ENCODE measurements around the gene SLC25A14.
"Not testable (repeated sequence)": the region's sequence is repeated elsewhere in the genome, so short reads cannot be mapped to it uniquely, and the experiment has no call there.

SLC25A14 gene

DNA sequence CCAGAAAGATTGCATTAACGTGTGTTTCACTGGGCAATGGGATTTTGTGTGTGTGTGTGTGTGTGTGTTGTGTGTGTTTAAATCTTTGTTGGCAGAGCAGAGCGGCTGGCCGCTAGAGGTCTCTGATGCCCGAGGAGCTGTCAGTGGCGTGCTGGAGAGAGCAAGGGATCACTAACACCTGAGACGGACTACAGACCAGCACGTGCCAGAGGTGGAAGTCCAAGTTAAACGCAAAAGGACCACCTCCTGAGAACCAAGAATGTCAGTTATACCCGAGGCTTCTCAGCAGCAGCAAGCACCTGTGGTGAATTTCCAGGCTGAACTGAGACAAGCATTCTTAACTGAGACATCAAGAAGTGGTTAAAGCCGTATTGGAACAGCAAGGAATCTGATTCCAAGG is 9.0 kb upstream of the SLC25A14 start:
- ATAC-seq (replicated peaks; ENCODE audit: extremely low read depth, poor library complexity, severe bottlenecking) = no peak
- peaks cover 41% of the 10 kb centered on the region for H3K27me3 Mint-ChIP-seq
- H3K4me1 Mint-ChIP-seq = no peaks in the 10 kb centered on the region
- H3K9me3 Mint-ChIP-seq = no peaks in the 10 kb centered on the region
- no peak for DNase-seq (ENCODE audit: low spot score in 2 of 2)
- H3K27ac Mint-ChIP-seq (ENCODE audit: low read depth) = no peak overlapping the region
- H3K36me3 Mint-ChIP-seq (ENCODE audit: insufficient read depth) = no peaks in the 10 kb centered on the region
- H3K4me3 Mint-ChIP-seq = no peak overlapping the region

- Mint-ChIP-seq H3K4me3 (no peak overlapping the region), H3K27me3 (no peaks in the 10 kb centered on the region), H3K4me1 (peaks cover 23% of the 10 kb centered on the region), H3K27ac (ENCODE audit: low read depth) (no peak overlapping the region), H3K36me3 (ENCODE audit: insufficient read depth) (peaks cover 3% of the 10 kb centered on the region), H3K9me3 (no peaks in the 10 kb centered on the region)
- ATAC-seq (replicated peaks; ENCODE audit: extremely low read depth, poor library complexity, severe bottlenecking) = no peak
- DNase-seq (ENCODE audit: low spot score in 2 of 2) = no peak
These were observed 3.2 kb upstream of the SLC25A14 start for GRCh38 chrX:130336531-130336930.

DNA sequence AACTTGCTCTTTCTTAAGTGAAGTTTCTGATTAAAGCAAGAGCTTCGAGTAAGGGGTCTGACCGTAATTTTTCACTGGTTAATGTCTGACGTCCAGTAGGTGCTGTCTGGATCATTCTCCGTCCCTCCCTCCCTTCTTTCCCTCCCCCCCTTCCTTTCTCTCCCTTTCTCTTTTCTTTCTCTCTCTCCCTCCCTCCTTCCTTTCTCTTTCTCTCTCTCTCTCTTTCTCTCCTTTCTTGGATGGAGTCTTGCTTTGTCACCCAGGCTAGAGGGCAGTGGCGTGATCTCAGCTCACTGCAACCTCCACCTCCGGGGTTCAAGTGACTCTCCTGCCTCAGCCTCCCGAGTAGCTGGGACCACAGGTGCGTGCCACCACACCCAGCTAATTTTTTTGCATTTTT is 850 bp upstream of the SLC25A14 start:
- ATAC-seq (replicated peaks; ENCODE audit: extremely low read depth, poor library complexity, severe bottlenecking); DNase-seq (ENCODE audit: low spot score in 2 of 2); H3K36me3 Mint-ChIP-seq (ENCODE audit: insufficient read depth); H3K9me3 Mint-ChIP-seq; H3K27me3 Mint-ChIP-seq: not testable (repeated sequence)
- H3K27ac Mint-ChIP-seq (ENCODE audit: low read depth) = peak overlapping the region; percentile 95
- H3K4me3 Mint-ChIP-seq = peak overlapping the region; percentile 99
- H3K4me1 Mint-ChIP-seq = peaks cover 23% of the 10 kb centered on the region

DNA sequence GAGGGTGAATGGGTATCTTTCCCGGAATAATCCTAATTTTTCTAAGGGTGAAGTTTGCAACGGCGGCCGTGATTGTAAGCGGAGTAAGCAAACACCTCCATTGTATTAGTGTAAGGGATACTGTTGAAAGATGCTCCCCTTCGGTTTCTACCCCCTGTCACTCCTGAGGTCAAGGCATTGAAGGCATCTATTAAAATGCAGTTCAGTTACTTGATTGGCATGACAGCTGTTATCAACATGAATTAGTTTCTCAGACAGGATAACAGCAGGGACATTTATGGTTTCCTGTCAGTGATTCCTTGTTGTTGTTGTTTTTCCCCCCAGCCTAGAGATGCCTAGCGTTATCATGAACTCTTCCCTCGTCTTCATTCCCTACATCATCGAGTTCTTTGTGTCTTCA is 552 bp downstream of the SLC25A14 start:
- Mint-ChIP-seq H3K4me3 (peak overlapping the region; percentile 99), H3K9me3 (no peaks in the 10 kb centered on the region), H3K36me3 (ENCODE audit: insufficient read depth) (peaks cover 6% of the 10 kb centered on the region), H3K27me3 (no peaks in the 10 kb centered on the region), H3K4me1 (peaks cover 33% of the 10 kb centered on the region), H3K27ac (ENCODE audit: low read depth) (peak overlapping the region; percentile 95)
- DNase-seq (ENCODE audit: low spot score in 2 of 2) (no peak), ATAC-seq (replicated peaks; ENCODE audit: extremely low read depth, poor library complexity, severe bottlenecking) (no peak)

GRCh38 chrX:130343411-130343810 is 3.7 kb downstream of the SLC25A14 start:
- Mint-ChIP-seq H3K4me3 (no peak overlapping the region), H3K9me3 (no peaks in the 10 kb centered on the region), H3K27me3 (no peaks in the 10 kb centered on the region), H3K27ac (ENCODE audit: low read depth) (no peak overlapping the region), H3K4me1 (peaks cover 33% of the 10 kb centered on the region), H3K36me3 (ENCODE audit: insufficient read depth) (peaks cover 11% of the 10 kb centered on the region)
- ATAC-seq (replicated peaks; ENCODE audit: extremely low read depth, poor library complexity, severe bottlenecking) (no peak), DNase-seq (ENCODE audit: low spot score in 2 of 2) (no peak)

GRCh38 chrX:130347321-130347720 is 7.6 kb downstream of the SLC25A14 start:
- no peak for ATAC-seq (replicated peaks; ENCODE audit: extremely low read depth, poor library complexity, severe bottlenecking)
- Mint-ChIP-seq H3K4me1 (peaks cover 9% of the 10 kb centered on the region), H3K27me3 (no peaks in the 10 kb centered on the region), H3K36me3 (ENCODE audit: insufficient read depth) (peaks cover 13% of the 10 kb centered on the region), H3K4me3 (no peak overlapping the region), H3K27ac (ENCODE audit: low read depth) (no peak overlapping the region), H3K9me3 (no peaks in the 10 kb centered on the region)
- no peak for DNase-seq (ENCODE audit: low spot score in 2 of 2)

GRCh38 chrX:130351567-130351966 is 11.8 kb downstream of the SLC25A14 start:
- no peaks in the 10 kb centered on the region for H3K27me3 Mint-ChIP-seq
- H3K27ac Mint-ChIP-seq (ENCODE audit: low read depth) = no peak overlapping the region
- H3K9me3 Mint-ChIP-seq = no peaks in the 10 kb centered on the region
- H3K4me1 Mint-ChIP-seq = no peaks in the 10 kb centered on the region
- peaks cover 8% of the 10 kb centered on the region for H3K36me3 Mint-ChIP-seq (ENCODE audit: insufficient read depth)
- no peak overlapping the region for H3K4me3 Mint-ChIP-seq
- no peak for ATAC-seq (replicated peaks; ENCODE audit: extremely low read depth, poor library complexity, severe bottlenecking)
- DNase-seq (ENCODE audit: low spot score in 2 of 2) = no peak

- H3K36me3 Mint-ChIP-seq (ENCODE audit: insufficient read depth) = peaks cover 11% of the 10 kb centered on the region
- H3K27me3 Mint-ChIP-seq; H3K4me1 Mint-ChIP-seq; H3K27ac Mint-ChIP-seq (ENCODE audit: low read depth); DNase-seq (ENCODE audit: low spot score in 2 of 2); H3K9me3 Mint-ChIP-seq; ATAC-seq (replicated peaks; ENCODE audit: extremely low read depth, poor library complexity, severe bottlenecking); H3K4me3 Mint-ChIP-seq: not testable (repeated sequence)
These were observed 12.3 kb downstream of the SLC25A14 start for GRCh38 chrX:130352050-130352449.

DNA sequence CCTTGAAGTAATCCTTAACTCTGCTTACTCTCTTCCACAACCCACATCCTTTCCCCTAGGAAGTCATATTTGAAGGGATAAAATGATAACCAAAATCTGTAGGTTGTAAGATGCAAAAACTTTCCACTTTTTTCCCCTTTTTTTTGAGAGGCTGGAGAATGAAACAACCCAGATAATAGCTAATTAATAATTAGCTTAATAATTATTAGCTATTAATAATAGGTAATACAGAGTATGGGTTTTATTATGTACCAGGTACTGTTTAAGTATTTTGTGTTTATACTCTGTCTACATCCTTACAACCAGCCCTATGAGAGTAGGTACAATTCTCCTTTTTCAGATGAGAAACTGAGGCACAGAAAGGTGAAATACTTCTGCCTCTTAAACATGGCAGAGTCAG is 36.4 kb downstream of the SLC25A14 start:
- DNase-seq (ENCODE audit: low spot score in 2 of 2) = no peak
- Mint-ChIP-seq H3K4me1 (no peaks in the 10 kb centered on the region), H3K27me3 (no peaks in the 10 kb centered on the region), H3K4me3 (no peak overlapping the region), H3K36me3 (ENCODE audit: insufficient read depth) (no peaks in the 10 kb centered on the region), H3K9me3 (no peaks in the 10 kb centered on the region), H3K27ac (ENCODE audit: low read depth) (no peak overlapping the region)
- no peak for ATAC-seq (replicated peaks; ENCODE audit: extremely low read depth, poor library complexity, severe bottlenecking)

DNA sequence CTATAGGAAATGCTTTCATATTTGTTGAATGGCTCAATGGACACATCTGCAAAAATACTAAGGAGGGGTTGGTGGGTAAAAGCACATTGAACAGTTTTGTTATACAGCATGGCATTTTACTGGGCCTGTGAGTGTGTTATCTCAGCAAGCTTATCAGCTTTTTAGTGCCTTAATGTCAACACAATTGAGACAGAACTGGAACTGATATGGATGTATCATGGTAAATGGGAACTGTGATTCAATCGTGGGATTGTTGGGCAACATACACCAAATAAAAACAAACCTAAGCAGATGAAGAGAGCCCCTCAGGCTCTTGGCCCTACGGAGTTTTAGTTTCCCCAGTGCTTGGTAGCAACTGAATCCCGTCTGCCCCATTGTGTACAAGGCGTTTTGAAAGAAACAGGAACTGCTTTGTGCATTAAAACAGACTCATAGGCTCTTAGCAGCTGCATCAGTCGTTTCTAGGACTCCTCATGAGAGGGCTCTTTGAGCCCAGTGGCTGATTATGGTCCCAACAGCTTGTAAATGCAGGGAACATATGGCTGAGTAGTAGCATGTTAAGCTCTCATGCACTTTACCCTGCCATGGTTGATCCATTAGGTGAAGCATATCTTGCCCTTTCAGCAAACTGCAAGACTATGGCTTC is 38.4 kb downstream of the SLC25A14 start:
- ATAC-seq (replicated peaks; ENCODE audit: extremely low read depth, poor library complexity, severe bottlenecking) (no peak), DNase-seq (ENCODE audit: low spot score in 2 of 2) (no peak)
- Mint-ChIP-seq H3K4me3 (no peak overlapping the region), H3K4me1 (no peaks in the 10 kb centered on the region), H3K36me3 (ENCODE audit: insufficient read depth) (no peaks in the 10 kb centered on the region), H3K27me3 (no peaks in the 10 kb centered on the region), H3K9me3 (no peaks in the 10 kb centered on the region), H3K27ac (ENCODE audit: low read depth) (no peak overlapping the region)

GRCh38 chrX:130385520-130385919 is 45.8 kb downstream of the SLC25A14 start, which contains the start of gene GPR119:
GPR119 (minus strand) TSS chrX:130385674; CDS start chrX:130385447, 227 bp downstream.
- Mint-ChIP-seq H3K27me3 (no peaks in the 10 kb centered on the region), H3K9me3 (no peaks in the 10 kb centered on the region), H3K4me3 (no peak within 1 kb of the TSS), H3K27ac (ENCODE audit: low read depth) (no peak within 1 kb of the TSS), H3K4me1 (no peaks in the 10 kb centered on the region), H3K36me3 (ENCODE audit: insufficient read depth) (no peaks in the 10 kb centered on the region)
- DNase-seq (ENCODE audit: low spot score in 2 of 2) = no peak
- no peak for ATAC-seq (replicated peaks; ENCODE audit: extremely low read depth, poor library complexity, severe bottlenecking)

DNA sequence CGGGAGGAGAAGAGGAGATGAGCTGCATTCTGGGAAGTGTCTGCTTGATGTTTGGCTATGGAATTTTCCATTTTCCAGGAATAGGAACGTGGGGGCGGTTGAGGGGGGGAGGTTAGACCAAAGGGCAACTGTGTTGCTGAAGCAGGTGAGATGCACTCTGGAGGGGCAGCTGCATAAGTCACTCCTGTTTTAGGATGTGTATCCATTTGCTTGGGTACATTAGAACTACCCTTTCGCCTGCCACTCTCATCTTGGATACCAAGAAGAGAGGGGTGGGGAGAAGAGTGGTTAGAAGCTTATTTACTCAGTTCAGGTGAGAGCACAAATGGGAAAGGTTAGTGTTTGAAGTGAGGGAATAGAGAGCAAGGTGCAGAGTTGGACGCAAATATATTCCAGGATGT is 46.7 kb downstream of the SLC25A14 start:
- Mint-ChIP-seq H3K4me1 (no peaks in the 10 kb centered on the region), H3K4me3 (no peak overlapping the region), H3K27me3 (no peaks in the 10 kb centered on the region), H3K27ac (ENCODE audit: low read depth) (no peak overlapping the region), H3K36me3 (ENCODE audit: insufficient read depth) (no peaks in the 10 kb centered on the region), H3K9me3 (no peaks in the 10 kb centered on the region)
- no peak for ATAC-seq (replicated peaks; ENCODE audit: extremely low read depth, poor library complexity, severe bottlenecking)
- DNase-seq (ENCODE audit: low spot score in 2 of 2) = no peak

DNA sequence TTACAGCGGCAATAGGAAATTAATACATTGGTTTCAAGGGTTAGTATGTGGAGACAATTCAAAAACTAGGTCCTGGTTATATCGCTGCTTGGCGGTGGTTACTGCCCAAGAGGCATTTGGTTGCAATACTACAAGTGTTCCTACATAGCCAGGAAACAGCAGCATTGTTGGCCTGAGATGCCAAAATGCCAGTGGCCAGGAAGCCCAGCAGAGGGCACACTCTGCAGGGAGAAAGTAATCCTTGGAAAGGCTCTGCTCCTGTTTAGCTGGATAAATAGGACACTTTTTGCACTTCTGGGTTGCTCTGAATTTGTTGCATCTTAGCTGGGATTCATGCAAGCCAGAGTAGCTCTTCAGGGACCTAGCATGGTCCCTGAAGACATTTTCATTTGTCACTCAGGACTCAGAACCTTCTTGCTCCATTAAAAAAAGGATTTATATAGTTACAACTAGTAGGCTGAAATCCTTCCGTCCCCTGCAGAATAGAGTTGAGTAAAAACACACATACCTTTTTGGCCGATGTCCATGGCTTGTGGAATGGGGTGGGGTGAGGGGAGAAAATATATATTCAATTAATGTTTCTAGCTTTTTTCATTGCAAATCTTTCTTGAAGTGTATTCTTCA is 53.8 kb downstream of the SLC25A14 start:
- no peaks in the 10 kb centered on the region for H3K9me3 Mint-ChIP-seq
- ATAC-seq (replicated peaks; ENCODE audit: extremely low read depth, poor library complexity, severe bottlenecking) (no peak), DNase-seq (ENCODE audit: low spot score in 2 of 2) (no peak)
- H3K4me3 Mint-ChIP-seq = no peak overlapping the region
- H3K27ac Mint-ChIP-seq (ENCODE audit: low read depth) = no peak overlapping the region
- peaks cover 34% of the 10 kb centered on the region for H3K27me3 Mint-ChIP-seq
- no peaks in the 10 kb centered on the region for H3K36me3 Mint-ChIP-seq (ENCODE audit: insufficient read depth)
- no peaks in the 10 kb centered on the region for H3K4me1 Mint-ChIP-seq

All from central memory CD8-positive, alpha-beta T cell (primary cell).